Astrocyte (in vitro differentiated cells and primary cell): ENCODE measurements around the gene OR4E1. TPM values are rescaled to one million over a fixed set of nuclear protein-coding genes. Genes with fewer than 3 reads are reported as not detected.

Experiments
- DNase-seq: peaks from one replicate; pipeline ENCODE4 v3.0.0-alpha.2; 2010; ENCODE audit warnings: low read depth
- FAIRE-seq: peaks from 2 replicates; lab custom pipeline; 2011; peaks lifted over from hg19 to GRCh38; lab: Jason Lieb, UNC
- H2AFZ ChIP-seq: 2 replicates; pipeline ENCODE4 v1.6.0; 2012; ENCODE audit warnings: low read depth, low read length, inconsistent platforms
- H3K27ac ChIP-seq: 2 replicates; pipeline ENCODE4 v1.5.1; 2011; ENCODE audit warnings: low read depth, low read length, inconsistent platforms
- H3K27me3 ChIP-seq: 2 replicates; pipeline ENCODE4 v1.6.0; 2011; ENCODE audit warnings: low read length, inconsistent platforms; ENCODE audit not compliant: insufficient read depth
- H3K36me3 ChIP-seq: 2 replicates; pipeline ENCODE4 v1.5.1; 2011; ENCODE audit warnings: low read length, inconsistent platforms; ENCODE audit not compliant: insufficient read depth
- H3K4me1 ChIP-seq: 2 replicates; pipeline ENCODE4 v1.5.1; 2011; ENCODE audit warnings: low read length, inconsistent platforms; ENCODE audit not compliant: insufficient read depth
- H3K4me2 ChIP-seq: 2 replicates; pipeline ENCODE4 v1.6.0; 2012; ENCODE audit warnings: low read length, inconsistent platforms
- H3K4me3 ChIP-seq: 2 replicates; pipeline ENCODE4 v1.5.1; 2011; ENCODE audit warnings: low read depth, mild to moderate bottlenecking, low read length, inconsistent platforms; ENCODE audit not compliant: insufficient read depth
- H3K79me2 ChIP-seq: 2 replicates; pipeline ENCODE4 v1.6.0; 2012; ENCODE audit warnings: mild to moderate bottlenecking, low read length, inconsistent platforms; ENCODE audit not compliant: insufficient read depth
- H3K9ac ChIP-seq: 2 replicates; pipeline ENCODE4 v1.6.0; 2012; ENCODE audit warnings: mild to moderate bottlenecking, low read length, inconsistent platforms
- H3K9me3 ChIP-seq: 2 replicates; pipeline ENCODE4 v1.5.1; 2012; ENCODE audit warnings: low read depth, mild to moderate bottlenecking, low read length, inconsistent platforms; ENCODE audit not compliant: insufficient read depth
- H4K20me1 ChIP-seq: 2 replicates; pipeline ENCODE4 v1.6.0; 2012; ENCODE audit warnings: low read length, inconsistent platforms; ENCODE audit not compliant: insufficient read depth
- H3K27ac Mint-ChIP-seq: one replicate; pipeline ENCODE4 v1.8.0; 2021; ENCODE audit warnings: mild to moderate bottlenecking, mixed read lengths; ENCODE audit not compliant: unreplicated experiment
- H3K27me3 Mint-ChIP-seq: one replicate; pipeline ENCODE4 v1.8.0; 2021; ENCODE audit warnings: low read depth, mixed read lengths; ENCODE audit not compliant: unreplicated experiment
- H3K36me3 Mint-ChIP-seq: one replicate; pipeline ENCODE4 v1.8.0; 2021; ENCODE audit warnings: low read depth, mixed read lengths; ENCODE audit not compliant: unreplicated experiment
- H3K4me1 Mint-ChIP-seq: one replicate; pipeline ENCODE4 v1.8.0; 2021; ENCODE audit warnings: low read depth, mixed read lengths; ENCODE audit not compliant: unreplicated experiment
- H3K4me3 Mint-ChIP-seq: one replicate; pipeline ENCODE4 v1.8.0; 2021; ENCODE audit warnings: mild to moderate bottlenecking, moderate library complexity, mixed read lengths; ENCODE audit not compliant: unreplicated experiment
- H3K9me3 Mint-ChIP-seq: one replicate; pipeline ENCODE4 v1.8.0; 2021; ENCODE audit warnings: mild to moderate bottlenecking, mixed read lengths; ENCODE audit not compliant: unreplicated experiment
- EZH2 ChIP-seq: IDR thresholded peaks from 2 replicates; pipeline ENCODE4 v1.6.1; 2012; ENCODE audit warnings: mild to moderate bottlenecking, low read length, inconsistent platforms; ENCODE audit not compliant: insufficient read depth
- total RNA-seq: library from RNA; stranded (reverse); gene quantifications from 2 replicates; pipeline ENCODE4 v1.2.1, GENCODE V29; 2021
- TF ChIP-seq, protein P1 (sequence below): IDR thresholded peaks from 2 replicates; pipeline ENCODE4 v1.5.1; 2011; ENCODE audit warnings: low read depth, mild to moderate bottlenecking, inconsistent platforms, low read length, moderate library complexity; ENCODE audit not compliant: insufficient read depth

The OR4E1 gene
- total RNA-seq, 1 donor from 2014 or later: not detected

DNA sequence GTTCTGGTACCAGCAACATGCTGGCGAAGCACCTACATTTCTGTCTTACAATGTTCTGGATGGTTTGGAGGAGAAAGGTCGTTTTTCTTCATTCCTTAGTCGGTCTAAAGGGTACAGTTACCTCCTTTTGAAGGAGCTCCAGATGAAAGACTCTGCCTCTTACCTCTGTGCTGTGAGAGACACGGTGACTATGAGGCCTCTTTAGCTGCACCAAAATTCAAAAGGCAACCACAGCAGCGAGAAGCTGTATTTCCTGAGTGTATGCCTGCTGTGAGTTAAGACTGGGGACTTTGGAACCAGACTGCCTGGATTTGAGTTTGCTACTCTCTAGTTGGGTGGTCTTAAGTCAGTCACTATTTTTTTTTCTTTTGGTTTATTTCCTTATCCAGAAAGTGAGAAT is 30.2 kb downstream of the OR4E1 start:
- Histone ChIP-seq H3K27me3 (no peaks in the 10 kb centered on the region), H3K79me2 (no peaks in the 10 kb centered on the region), H3K36me3 (no peaks in the 10 kb centered on the region), H3K27ac (no peak overlapping the region), H3K4me2 (no peak overlapping the region), H3K4me3 (no peak overlapping the region), H3K9me3 (no peaks in the 10 kb centered on the region), H4K20me1 (no peaks in the 10 kb centered on the region), H3K4me1 (no peaks in the 10 kb centered on the region), H3K9ac (no peak overlapping the region), H2AFZ (no peak overlapping the region)
- Mint-ChIP-seq H3K27me3 (no peaks in the 10 kb centered on the region), H3K9me3 (no peaks in the 10 kb centered on the region), H3K4me3 (no peak overlapping the region), H3K36me3 (no peaks in the 10 kb centered on the region), H3K4me1 (peaks cover 1% of the 10 kb centered on the region), H3K27ac (no peak overlapping the region)
- DNase-seq (no peak), FAIRE-seq (no peak)
- TF ChIP-seq, protein P1, sequence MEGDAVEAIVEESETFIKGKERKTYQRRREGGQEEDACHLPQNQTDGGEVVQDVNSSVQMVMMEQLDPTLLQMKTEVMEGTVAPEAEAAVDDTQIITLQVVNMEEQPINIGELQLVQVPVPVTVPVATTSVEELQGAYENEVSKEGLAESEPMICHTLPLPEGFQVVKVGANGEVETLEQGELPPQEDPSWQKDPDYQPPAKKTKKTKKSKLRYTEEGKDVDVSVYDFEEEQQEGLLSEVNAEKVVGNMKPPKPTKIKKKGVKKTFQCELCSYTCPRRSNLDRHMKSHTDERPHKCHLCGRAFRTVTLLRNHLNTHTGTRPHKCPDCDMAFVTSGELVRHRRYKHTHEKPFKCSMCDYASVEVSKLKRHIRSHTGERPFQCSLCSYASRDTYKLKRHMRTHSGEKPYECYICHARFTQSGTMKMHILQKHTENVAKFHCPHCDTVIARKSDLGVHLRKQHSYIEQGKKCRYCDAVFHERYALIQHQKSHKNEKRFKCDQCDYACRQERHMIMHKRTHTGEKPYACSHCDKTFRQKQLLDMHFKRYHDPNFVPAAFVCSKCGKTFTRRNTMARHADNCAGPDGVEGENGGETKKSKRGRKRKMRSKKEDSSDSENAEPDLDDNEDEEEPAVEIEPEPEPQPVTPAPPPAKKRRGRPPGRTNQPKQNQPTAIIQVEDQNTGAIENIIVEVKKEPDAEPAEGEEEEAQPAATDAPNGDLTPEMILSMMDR: no peak
- no peak for TF ChIP-seq EZH2

DNA sequence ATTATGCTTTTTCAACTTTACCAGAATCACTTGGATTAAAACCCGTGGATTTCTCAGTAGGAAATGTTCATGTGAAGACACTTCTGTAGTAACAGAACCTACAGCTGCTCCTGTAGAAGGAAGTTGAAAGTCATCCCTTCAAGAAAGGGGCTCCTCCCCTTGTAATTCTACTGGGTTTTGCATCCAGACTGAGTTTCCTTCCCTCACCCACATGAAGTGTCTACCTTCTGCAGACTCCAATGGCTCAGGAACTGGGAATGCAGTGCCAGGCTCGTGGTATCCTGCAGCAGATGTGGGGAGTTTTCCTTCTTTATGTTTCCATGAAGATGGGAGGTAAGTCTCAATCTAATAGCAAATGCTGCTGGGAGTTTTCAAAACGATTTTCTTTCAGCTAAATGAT is 30.9 kb downstream of the OR4E1 start:
- H3K4me1 ChIP-seq: no peaks in the 10 kb centered on the region
- Mint-ChIP-seq H3K27ac (no peak overlapping the region), H3K4me3 (no peak overlapping the region), H3K4me1 (peaks cover 1% of the 10 kb centered on the region), H3K27me3 (no peaks in the 10 kb centered on the region), H3K36me3 (no peaks in the 10 kb centered on the region), H3K9me3 (no peaks in the 10 kb centered on the region)
- H2AFZ ChIP-seq: no peak overlapping the region
- FAIRE-seq (no peak), DNase-seq (no peak)
- no peaks in the 10 kb centered on the region for H3K27me3 ChIP-seq
- H3K9ac ChIP-seq: no peak overlapping the region
- no peaks in the 10 kb centered on the region for H3K36me3 ChIP-seq
- no peak overlapping the region for H3K4me3 ChIP-seq
- H4K20me1 ChIP-seq: no peaks in the 10 kb centered on the region
- no peak overlapping the region for H3K27ac ChIP-seq
- TF ChIP-seq EZH2: no peak
- TF ChIP-seq, protein P1: no peak
- no peaks in the 10 kb centered on the region for H3K9me3 ChIP-seq
- no peaks in the 10 kb centered on the region for H3K79me2 ChIP-seq
- no peak overlapping the region for H3K4me2 ChIP-seq

DNA sequence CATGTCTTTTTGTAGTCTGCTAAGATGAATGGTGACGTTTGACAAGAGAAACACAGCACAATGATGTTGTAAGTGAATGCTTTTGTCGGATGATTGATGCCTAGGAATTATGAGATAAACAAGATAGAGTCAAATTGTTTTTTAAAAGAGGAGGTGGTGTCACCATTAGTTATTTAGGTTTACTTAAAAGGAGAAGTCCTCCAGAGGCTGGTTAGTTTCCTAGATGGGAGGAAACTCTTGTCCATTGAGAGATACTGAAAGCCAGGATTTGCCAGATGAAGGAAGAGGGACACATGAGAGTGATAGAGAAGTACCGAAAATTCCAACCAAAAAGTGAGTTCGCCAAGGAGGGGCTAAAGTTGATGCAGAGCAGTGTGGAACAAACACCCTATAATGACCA is 38.8 kb downstream of the OR4E1 start, which contains the start of gene OR10G2:
TSS of gene OR10G2 (minus strand) at position 101 of the 400 bp plus-strand sequence. CDS start at position 3, 98 bp downstream.
- Histone ChIP-seq H3K36me3 (no peaks in the 10 kb centered on the region), H3K27ac (no peak within 1 kb of the TSS), H4K20me1 (no peaks in the 10 kb centered on the region), H3K4me3 (no peak within 1 kb of the TSS), H3K79me2 (no peaks in the 10 kb centered on the region), H3K27me3 (no peaks in the 10 kb centered on the region), H2AFZ (no peak within 1 kb of the TSS), H3K4me1 (no peaks in the 10 kb centered on the region), H3K9ac (no peak within 1 kb of the TSS), H3K9me3 (no peaks in the 10 kb centered on the region), H3K4me2 (no peak within 1 kb of the TSS)
- FAIRE-seq (no peak), DNase-seq (no peak)
- Mint-ChIP-seq H3K27ac (no peak within 1 kb of the TSS), H3K4me1 (no peaks in the 10 kb centered on the region), H3K27me3 (peaks cover 3% of the 10 kb centered on the region), H3K9me3 (no peaks in the 10 kb centered on the region), H3K36me3 (no peaks in the 10 kb centered on the region), H3K4me3 (no peak within 1 kb of the TSS)
- TF ChIP-seq EZH2: no peak
- TF ChIP-seq, protein P1: no peak
